ENCODE data around the gene LRRC18. TPM values are rescaled to one million over a fixed set of nuclear protein-coding genes. Genes with fewer than 3 reads are reported as not detected.

Gene LRRC18
- total RNA-seq, 3 donors from 2014 or later, result not detected

- Histone ChIP-seq H3K4me1 (ENCODE audit: low read depth) (no peaks in the 10 kb centered on the region), H3K36me3 (ENCODE audit: low read depth) (no peaks in the 10 kb centered on the region), H3K9me3 (no peaks in the 10 kb centered on the region), H3K4me3 (no peak overlapping the region)
- intact Hi-C loops (cut with DNase I, micrococcal nuclease), result no loop called here
- no peak for ATAC-seq
- DNase-seq, result no peak
- TF ChIP-seq, protein P1, sequence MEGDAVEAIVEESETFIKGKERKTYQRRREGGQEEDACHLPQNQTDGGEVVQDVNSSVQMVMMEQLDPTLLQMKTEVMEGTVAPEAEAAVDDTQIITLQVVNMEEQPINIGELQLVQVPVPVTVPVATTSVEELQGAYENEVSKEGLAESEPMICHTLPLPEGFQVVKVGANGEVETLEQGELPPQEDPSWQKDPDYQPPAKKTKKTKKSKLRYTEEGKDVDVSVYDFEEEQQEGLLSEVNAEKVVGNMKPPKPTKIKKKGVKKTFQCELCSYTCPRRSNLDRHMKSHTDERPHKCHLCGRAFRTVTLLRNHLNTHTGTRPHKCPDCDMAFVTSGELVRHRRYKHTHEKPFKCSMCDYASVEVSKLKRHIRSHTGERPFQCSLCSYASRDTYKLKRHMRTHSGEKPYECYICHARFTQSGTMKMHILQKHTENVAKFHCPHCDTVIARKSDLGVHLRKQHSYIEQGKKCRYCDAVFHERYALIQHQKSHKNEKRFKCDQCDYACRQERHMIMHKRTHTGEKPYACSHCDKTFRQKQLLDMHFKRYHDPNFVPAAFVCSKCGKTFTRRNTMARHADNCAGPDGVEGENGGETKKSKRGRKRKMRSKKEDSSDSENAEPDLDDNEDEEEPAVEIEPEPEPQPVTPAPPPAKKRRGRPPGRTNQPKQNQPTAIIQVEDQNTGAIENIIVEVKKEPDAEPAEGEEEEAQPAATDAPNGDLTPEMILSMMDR (IDR thresholded peaks at IDR 0.05), result no peak
These were observed 17.9 kb upstream of the LRRC18 start for GRCh38 chr10:48957361-48958151.

DNA sequence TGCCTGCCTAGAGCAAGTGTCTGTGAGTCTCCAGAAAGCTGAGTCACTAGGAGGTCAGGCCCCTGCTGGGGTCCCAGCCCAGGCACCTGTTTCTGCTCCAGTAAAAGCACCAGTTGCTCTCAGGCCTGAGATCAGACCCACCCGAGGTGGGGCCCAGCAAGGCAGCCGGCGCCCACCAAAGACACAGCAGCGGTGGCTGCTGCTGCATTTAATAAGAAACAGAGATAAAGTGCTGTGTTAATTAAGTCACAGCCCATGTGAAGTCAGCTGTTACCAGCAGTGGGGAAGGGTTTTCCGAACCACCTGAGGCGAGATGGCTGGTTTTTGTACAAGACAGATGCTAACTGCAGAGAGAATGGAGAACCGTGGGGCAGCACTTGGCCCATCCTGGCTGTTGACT, 12.1 kb upstream of the LRRC18 start:
- Histone ChIP-seq H3K9me3 (no peaks in the 10 kb centered on the region), H3K4me1 (ENCODE audit: low read depth) (no peaks in the 10 kb centered on the region), H3K4me3 (no peak overlapping the region), H3K36me3 (ENCODE audit: low read depth) (no peaks in the 10 kb centered on the region)
- TF ChIP-seq, protein P1 (IDR thresholded peaks at IDR 0.05), result no peak
- ATAC-seq, result no peak
- intact Hi-C loops (cut with DNase I, micrococcal nuclease), result no loop called here
- DNase-seq, result no peak

DNA sequence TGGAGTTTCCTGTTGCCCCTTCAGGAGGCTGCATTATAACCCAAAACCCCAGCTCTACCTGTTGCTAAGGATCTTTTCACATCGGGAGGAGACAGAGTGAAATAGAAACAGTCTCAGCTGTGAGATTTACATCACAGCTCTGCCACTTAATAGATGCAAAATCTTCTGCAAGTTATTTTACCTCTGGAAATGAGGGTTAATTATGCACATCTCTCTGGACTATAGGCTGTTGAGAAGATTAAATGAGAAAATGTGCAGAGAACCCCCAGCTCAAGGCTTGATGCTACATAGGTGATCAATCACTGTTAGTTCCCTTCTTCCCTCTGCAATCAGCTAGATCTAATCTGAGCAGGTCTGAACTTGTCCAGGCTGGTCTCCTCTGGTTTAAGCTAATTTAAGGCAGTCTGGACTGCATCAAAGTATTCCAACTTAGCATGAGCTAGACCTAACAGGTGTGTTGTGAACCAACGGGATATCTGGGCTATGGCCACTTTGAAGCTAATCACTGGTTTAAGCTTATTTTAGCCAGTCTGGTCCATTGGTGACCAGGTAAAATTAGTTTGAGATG, 8.9 kb upstream of the LRRC18 start:
- no peaks in the 10 kb centered on the region for H3K36me3 ChIP-seq (ENCODE audit: low read depth)
- DNase-seq (no peak), ATAC-seq (no peak)
- no peak overlapping the region for H3K4me3 ChIP-seq
- no peaks in the 10 kb centered on the region for H3K9me3 ChIP-seq
- H3K4me1 ChIP-seq (ENCODE audit: low read depth), result no peaks in the 10 kb centered on the region
- TF ChIP-seq, protein P1 (IDR thresholded peaks at IDR 0.05), result no peak
- intact Hi-C loops (cut with DNase I, micrococcal nuclease), result no loop called here

DNA sequence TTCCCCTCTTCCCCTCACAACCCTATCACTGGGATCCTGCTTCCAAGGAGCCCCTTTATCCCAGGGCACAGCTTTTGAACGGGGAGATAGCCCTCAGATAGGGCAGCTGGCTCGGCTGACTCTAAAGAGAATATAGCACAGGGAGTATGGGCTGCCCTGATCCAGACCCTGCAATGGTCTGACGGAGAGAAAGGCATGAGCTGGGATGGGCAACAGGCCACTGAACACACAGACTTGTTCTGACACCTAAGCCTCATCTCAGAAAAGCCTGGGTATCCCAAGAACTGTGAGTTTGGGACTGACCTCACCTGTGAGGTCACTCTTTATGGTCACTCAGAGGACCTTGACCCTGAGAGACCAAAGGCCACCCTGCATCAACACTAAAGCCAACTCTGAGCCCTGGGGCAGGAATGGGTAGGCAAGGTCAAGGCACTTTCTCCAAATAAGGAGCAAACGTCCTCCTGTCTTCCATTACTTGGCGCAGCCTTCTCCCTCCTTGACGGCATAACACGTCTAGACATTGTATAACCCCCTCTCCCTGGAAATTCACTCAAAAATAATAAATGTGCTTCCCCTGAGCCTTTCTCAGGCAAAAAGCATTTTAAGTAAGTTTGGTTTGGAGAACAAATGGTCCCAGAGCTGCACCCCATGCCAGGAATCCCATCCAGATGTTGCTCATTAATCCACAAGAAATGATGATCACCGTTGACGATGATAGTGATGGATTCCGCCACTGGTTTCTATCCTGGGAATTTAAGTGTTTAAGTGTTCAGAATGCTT, 8.2 kb upstream of the LRRC18 start:
- TF ChIP-seq, protein P1 (IDR thresholded peaks at IDR 0.05), result no peak
- H3K4me1 ChIP-seq (ENCODE audit: low read depth), result no peaks in the 10 kb centered on the region
- no peak overlapping the region for H3K4me3 ChIP-seq
- H3K9me3 ChIP-seq, result no peaks in the 10 kb centered on the region
- ATAC-seq (no peak), DNase-seq (no peak)
- intact Hi-C loops (cut with DNase I, micrococcal nuclease), result no loop called here
- no peaks in the 10 kb centered on the region for H3K36me3 ChIP-seq (ENCODE audit: low read depth)

- TF ChIP-seq, protein P1 (IDR thresholded peaks at IDR 0.05), result no peak
- Histone ChIP-seq H3K9me3 (no peaks in the 10 kb centered on the region), H3K4me3 (no peak overlapping the region), H3K4me1 (ENCODE audit: low read depth) (no peaks in the 10 kb centered on the region), H3K36me3 (ENCODE audit: low read depth) (no peaks in the 10 kb centered on the region)
- intact Hi-C loops (cut with DNase I, micrococcal nuclease), result no loop called here
- DNase-seq (no peak), ATAC-seq (no peak)
These were observed 7.4 kb upstream of the LRRC18 start for GRCh38 chr10:48946891-48947500.
